ENCODE results near the gene ARTN. TPM values are rescaled to one million over a fixed set of nuclear protein-coding genes. Genes with fewer than 3 reads are reported as not detected.

ARTN gene
- polyA plus RNA-seq, 3 donors = 0.15 TPM; not detected in 2

DNA sequence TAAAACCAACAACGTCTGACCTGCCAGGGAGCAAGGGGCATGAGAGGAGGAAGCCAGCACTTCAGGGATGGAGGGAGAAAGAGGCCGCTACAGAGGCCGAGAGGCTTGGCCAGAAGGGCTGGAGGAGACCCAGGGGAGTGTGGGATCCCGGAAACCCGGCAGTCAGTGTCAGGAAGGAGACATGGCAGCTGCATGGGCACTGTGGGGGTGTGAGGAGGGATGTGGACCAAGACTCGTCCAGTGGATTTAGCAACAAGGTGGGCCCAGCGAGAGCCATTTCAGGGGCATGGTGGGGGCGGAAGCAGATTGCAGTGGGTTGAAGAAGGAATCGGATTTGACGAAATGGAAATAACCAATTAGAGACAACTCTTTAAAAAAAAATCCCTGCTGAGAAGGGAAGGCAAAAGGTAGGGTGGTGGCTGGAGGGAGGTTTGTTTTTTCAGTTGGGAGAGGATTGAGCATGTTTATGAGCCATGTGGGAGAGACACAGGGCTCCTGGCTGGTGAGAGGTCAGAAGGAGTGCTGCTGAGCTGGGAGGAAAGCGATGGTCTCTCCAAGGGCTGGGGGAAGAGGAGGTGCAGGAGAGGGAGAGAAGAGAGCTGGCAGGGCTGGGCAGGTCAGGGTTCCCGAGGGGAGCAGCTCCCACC lies 49.8 kb downstream of the ARTN start:
- peaks cover 5 to 9% of the 10 kb centered on the region in 2 donors for H3K36me3 Mint-ChIP-seq
- Histone ChIP-seq H3K9me3 (replicated peaks in 1 of 2; ENCODE audit: control insufficient read depth in 1 of 2, insufficient read depth in 1 of 2, low read length in 2 of 2) (no peaks in the 10 kb centered on the region), H3K4me3 (replicated peaks in 1 of 3; ENCODE audit: low read depth in 2 of 3, low read length in 3 of 3) (no peak overlapping the region), H4K20me1 (ENCODE audit: insufficient read depth, low read length) (peaks cover 9% of the 10 kb centered on the region), H3K27ac (ENCODE audit: low read depth in 1 of 2, low read length in 2 of 2) (no peak overlapping the region), H3K4me1 (ENCODE audit: control insufficient read depth in 1 of 2, insufficient read depth in 2 of 2, low read length in 2 of 2) (peaks cover 20 to 35% of the 10 kb centered on the region in 2 donors), H3K9ac (ENCODE audit: insufficient read depth, low read length, poor library complexity, severe bottlenecking) (no peak overlapping the region), H3K27me3 (ENCODE audit: control insufficient read depth in 2 of 2, insufficient read depth in 2 of 2, low read length in 2 of 2) (no peaks in the 10 kb centered on the region), H3K36me3 (replicated peaks in 1 of 2; ENCODE audit: control insufficient read depth in 1 of 2, insufficient read depth in 2 of 2, low read length in 2 of 2) (peaks cover 0 to under 1% of the 10 kb centered on the region in 2 donors), H3K79me2 (ENCODE audit: insufficient read depth, low read length) (peaks cover 4% of the 10 kb centered on the region), H2AFZ (ENCODE audit: insufficient read depth, low read depth, low read length, poor library complexity, severe bottlenecking) (peak overlapping the region; percentile 52), H3K4me2 (replicated peaks; ENCODE audit: extremely low read depth, low read length, poor library complexity, severe bottlenecking) (peak overlapping the region; percentile 41)
- H3K27me3 Mint-ChIP-seq (ENCODE audit: low read depth in 3 of 3) = peaks cover 4 to 6% (median 4%) of the 10 kb centered on the region in 3 donors
- no peak for TF ChIP-seq CTCF (IDR thresholded peaks at IDR 0.05)
- H3K4me3 Mint-ChIP-seq = peak overlapping the region; percentile 11 to 57
- H3K4me1 Mint-ChIP-seq = peaks cover 35% of the 10 kb centered on the region
- WGBS (ENCODE audit: insufficient coverage) = 91% methylated on average over 8 of the region's 12 CpGs
- DNase-seq = no peak
- H3K27ac Mint-ChIP-seq = peak overlapping the region in 5 of 7 donors; percentile 12 to 89 (median 78)
- peaks cover 0 to 2% (median 0%) of the 10 kb centered on the region in 7 donors for H3K9me3 Mint-ChIP-seq
- intact Hi-C loops (cut with micrococcal nuclease) = no loop called here

DNA sequence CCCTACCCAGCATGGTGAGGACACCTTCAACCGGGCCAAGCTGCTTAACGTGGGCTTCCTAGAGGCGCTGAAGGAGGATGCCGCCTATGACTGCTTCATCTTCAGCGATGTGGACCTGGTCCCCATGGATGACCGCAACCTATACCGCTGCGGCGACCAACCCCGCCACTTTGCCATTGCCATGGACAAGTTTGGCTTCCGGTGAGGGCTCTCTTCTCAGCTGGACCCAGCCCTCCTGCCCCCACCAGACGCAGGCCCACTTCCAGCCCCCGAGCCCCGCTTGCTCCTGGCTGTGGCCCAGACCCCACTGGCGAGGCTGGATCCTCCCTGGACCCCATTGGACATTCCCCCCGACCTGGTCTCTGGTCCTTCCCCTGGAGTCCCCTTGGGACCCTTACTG lies 51.3 kb downstream of the ARTN start:
- Histone ChIP-seq H3K4me2 (replicated peaks; ENCODE audit: extremely low read depth, low read length, poor library complexity, severe bottlenecking) (no peak overlapping the region), H3K36me3 (replicated peaks in 1 of 2; ENCODE audit: control insufficient read depth in 1 of 2, insufficient read depth in 2 of 2, low read length in 2 of 2) (no peaks in the 10 kb centered on the region), H3K27me3 (ENCODE audit: control insufficient read depth in 2 of 2, insufficient read depth in 2 of 2, low read length in 2 of 2) (no peaks in the 10 kb centered on the region), H3K79me2 (ENCODE audit: insufficient read depth, low read length) (no peaks in the 10 kb centered on the region), H3K4me3 (replicated peaks in 1 of 3; ENCODE audit: low read depth in 2 of 3, low read length in 3 of 3) (no peak overlapping the region), H3K9ac (ENCODE audit: insufficient read depth, low read length, poor library complexity, severe bottlenecking) (no peak overlapping the region), H4K20me1 (ENCODE audit: insufficient read depth, low read length) (peaks cover 4% of the 10 kb centered on the region), H3K27ac (ENCODE audit: low read depth in 1 of 2, low read length in 2 of 2) (no peak overlapping the region), H3K9me3 (replicated peaks in 1 of 2; ENCODE audit: control insufficient read depth in 1 of 2, insufficient read depth in 1 of 2, low read length in 2 of 2) (no peaks in the 10 kb centered on the region), H3K4me1 (ENCODE audit: control insufficient read depth in 1 of 2, insufficient read depth in 2 of 2, low read length in 2 of 2) (peaks cover 13 to 23% of the 10 kb centered on the region in 2 donors), H2AFZ (ENCODE audit: insufficient read depth, low read depth, low read length, poor library complexity, severe bottlenecking) (no peak overlapping the region)
- Mint-ChIP-seq H3K27me3 (ENCODE audit: low read depth in 3 of 3) (peaks cover under 1 to 6% (median 4%) of the 10 kb centered on the region in 3 donors), H3K27ac (no peak overlapping the region), H3K4me3 (no peak overlapping the region), H3K9me3 (peaks cover 0 to 2% (median 0%) of the 10 kb centered on the region in 7 donors), H3K36me3 (peaks cover 3 to 5% of the 10 kb centered on the region in 2 donors), H3K4me1 (peaks cover 27% of the 10 kb centered on the region)
- no peak for DNase-seq
- 97% methylated on average over 16 of the region's 16 CpGs for WGBS (ENCODE audit: insufficient coverage)
- no peak for TF ChIP-seq CTCF (IDR thresholded peaks at IDR 0.05)
- intact Hi-C loops (cut with micrococcal nuclease) = no loop called here

Measured in CD14-positive monocyte (primary cell).